MV-4-11 (cell line): ENCODE data around the gene OR2S2.
"Not testable (repeated sequence)": the region's sequence is repeated elsewhere in the genome, so short reads cannot be mapped to it uniquely, and the experiment has no call there.

Experiments
- DNase-seq: peaks from one replicate; lab custom pipeline; 2025; lab: John Stamatoyannopoulos, UW

OR2S2 gene

GRCh38 chr9:35933550-35934067 lies 24.3 kb downstream of the OR2S2 start:
- DNase-seq: no peak

GRCh38 chr9:35932735-35933134 lies 25.2 kb downstream of the OR2S2 start:
- DNase-seq: peak; percentile 38

GRCh38 chr9:35930989-35931388 lies 27.0 kb downstream of the OR2S2 start:
- DNase-seq: no peak

GRCh38 chr9:35930521-35930920 lies 27.4 kb downstream of the OR2S2 start:
- DNase-seq: no peak

GRCh38 chr9:35929453-35929718 lies 28.6 kb downstream of the OR2S2 start:
- DNase-seq: no peak

GRCh38 chr9:35928591-35929452 lies 29.1 kb downstream of the OR2S2 start:
- no peak for DNase-seq

GRCh38 chr9:35923927-35924763 lies 33.8 kb downstream of the OR2S2 start:
- peak; percentile 10 for DNase-seq

GRCh38 chr9:35923598-35923926 lies 34.4 kb downstream of the OR2S2 start:
- no peak for DNase-seq

- DNase-seq: peak; percentile 79
Measured at GRCh38 chr9:35920051-35920620, 37.8 kb downstream of the OR2S2 start.

- no peak for DNase-seq
Measured at GRCh38 chr9:35919212-35920008, 38.5 kb downstream of the OR2S2 start.

- no peak for DNase-seq
Measured at GRCh38 chr9:35918780-35919179, 39.2 kb downstream of the OR2S2 start.

GRCh38 chr9:35917261-35917660 lies 40.7 kb downstream of the OR2S2 start:
- DNase-seq: no peak

- no peak for DNase-seq
Measured at GRCh38 chr9:35915681-35916294, 42.2 kb downstream of the OR2S2 start.

- no peak for DNase-seq
Measured at GRCh38 chr9:35914301-35914807, 43.6 kb downstream of the OR2S2 start.

- DNase-seq: not testable (repeated sequence)
Measured at GRCh38 chr9:35913429-35913828, 44.5 kb downstream of the OR2S2 start.

- no peak for DNase-seq
Measured at GRCh38 chr9:35912791-35913400, 45.1 kb downstream of the OR2S2 start.

- DNase-seq: no peak
Measured at GRCh38 chr9:35911690-35912089, 46.3 kb downstream of the OR2S2 start.

GRCh38 chr9:35910613-35911359 lies 47.2 kb downstream of the OR2S2 start:
- peak; percentile 42 for DNase-seq

- no peak for DNase-seq
Measured at GRCh38 chr9:35909687-35910612, 48.0 kb downstream of the OR2S2 start.
